WTC11 (cell line): Measurements from ENCODE around the gene TAS2R42. TPM values are rescaled to one million over a fixed set of nuclear protein-coding genes. Genes with fewer than 3 reads are reported as not detected.

Experiments used
- ATAC-seq: fragments of 200-7000 bp; cut with Tn5 transposase; 2 replicates; pipeline ENCODE4 v1.10.0; 2021; ENCODE audit warnings: mild to moderate bottlenecking, moderate library complexity
- CTCF ChIA-PET: fragments of 300-600 bp; sonication (Branson Sonifier 250); formaldehyde crosslinking; loops from one replicate; lab custom pipeline; 2021; ENCODE audit warnings: antibody characterized with exemption; lab: Charles Lee
- POLR2A ChIA-PET: fragments of 350-600 bp; sonication (Branson Sonifier 250); formaldehyde crosslinking; loops from one replicate; lab custom pipeline; 2021; ENCODE audit warnings: antibody characterized with exemption; lab: Charles Lee
- DNase-seq: peaks from one replicate; pipeline ENCODE4 v3.0.0; 2021; ENCODE audit warnings: low spot score
- H3K27ac Mint-ChIP-seq: 2 replicates; pipeline ENCODE4 v1.8.0; 2021; ENCODE audit warnings: mixed read lengths
- H3K27me3 Mint-ChIP-seq: 2 replicates; pipeline ENCODE4 v1.8.0; 2021; ENCODE audit warnings: low read depth, mild to moderate bottlenecking, moderate library complexity, mixed read lengths
- H3K36me3 Mint-ChIP-seq: 2 replicates; pipeline ENCODE4 v1.8.0; 2021; ENCODE audit warnings: mixed read lengths
- H3K4me1 Mint-ChIP-seq: 2 replicates; pipeline ENCODE4 v1.8.0; 2022; ENCODE audit warnings: mixed read lengths
- H3K4me3 Mint-ChIP-seq: 2 replicates; pipeline ENCODE4 v1.8.0; 2021; ENCODE audit warnings: mild to moderate bottlenecking, moderate library complexity, mixed read lengths
- H3K9me3 Mint-ChIP-seq: 2 replicates; pipeline ENCODE4 v1.8.0; 2021; ENCODE audit warnings: mixed read lengths
- ARID4B ChIP-seq: sonication (generic); formaldehyde crosslinking; IDR thresholded peaks from 2 replicates; pipeline ENCODE4 v1.8.0; 2023; ENCODE audit warnings: missing genetic modification reagents, mild to moderate bottlenecking, borderline replicate concordance
- CBFB ChIP-seq: sonication (generic); formaldehyde crosslinking; IDR thresholded peaks from 2 replicates; pipeline ENCODE4 v1.8.1; 2022; ENCODE audit warnings: mild to moderate bottlenecking, low read depth, missing genetic modification reagents
- CDX4 ChIP-seq: fragments of 250-450 bp; sonication (Bioruptor Pico); IDR thresholded peaks from 2 replicates; pipeline ENCODE4 v1.9.0; 2021; ENCODE audit warnings: moderate library complexity, mild to moderate bottlenecking, inconsistent platforms, borderline replicate concordance
- CREB1 ChIP-seq: sonication (generic); formaldehyde crosslinking; IDR thresholded peaks from 2 replicates; pipeline ENCODE4 v1.8.0; 2023; ENCODE audit warnings: mild to moderate bottlenecking, missing genetic modification reagents
- CTCF ChIP-seq: fragments of 200-600 bp; IDR thresholded peaks from 2 replicates; pipeline ENCODE4 v1.8.0; 2022; ENCODE audit warnings: antibody characterized with exemption
- FOXP1 ChIP-seq: sonication (generic); formaldehyde crosslinking; IDR thresholded peaks from 2 replicates; pipeline ENCODE4 v1.8.0; 2022; ENCODE audit warnings: missing genetic modification reagents, mild to moderate bottlenecking, moderate library complexity, borderline replicate concordance
- GTF2I ChIP-seq: fragments of 250-450 bp; sonication (Bioruptor Pico); conservative IDR thresholded peaks from 2 replicates; pipeline ENCODE4 v1.4.0; 2021; ENCODE audit warnings: mild to moderate bottlenecking
- HMGA2 ChIP-seq: fragments of 250-450 bp; sonication (Bioruptor Pico); IDR thresholded peaks from 2 replicates; pipeline ENCODE4 v1.4.0; 2021; ENCODE audit warnings: mild to moderate bottlenecking, moderate library complexity
- MAX ChIP-seq: sonication (generic); formaldehyde crosslinking; IDR thresholded peaks from 2 replicates; pipeline ENCODE4 v1.8.0; 2022; ENCODE audit warnings: mild to moderate bottlenecking, missing genetic modification reagents
- MXD4 ChIP-seq: fragments of 250-450 bp; sonication (Bioruptor Pico); IDR thresholded peaks from 2 replicates; pipeline ENCODE4 v1.8.0; 2021; ENCODE audit warnings: mild to moderate bottlenecking, moderate library complexity, borderline replicate concordance
- MYBL2 ChIP-seq: sonication (generic); formaldehyde crosslinking; IDR thresholded peaks from 2 replicates; pipeline ENCODE4 v1.8.1; 2023; ENCODE audit warnings: mild to moderate bottlenecking, moderate library complexity, missing genetic modification reagents
- NFATC4 ChIP-seq: fragments of 250-450 bp; sonication (Bioruptor Pico); IDR thresholded peaks from 2 replicates; pipeline ENCODE4 v1.9.0; 2021; ENCODE audit warnings: mild to moderate bottlenecking
- OVOL2 ChIP-seq: fragments of 250-450 bp; sonication (Bioruptor Pico); IDR thresholded peaks from 2 replicates; pipeline ENCODE4 v1.9.0; 2021; ENCODE audit warnings: mild to moderate bottlenecking, borderline replicate concordance
- SMAD4 ChIP-seq: sonication (generic); formaldehyde crosslinking; IDR thresholded peaks from 2 replicates; pipeline ENCODE4 v1.8.0; 2022; ENCODE audit warnings: mild to moderate bottlenecking, missing genetic modification reagents
- SP1 ChIP-seq: sonication (generic); formaldehyde crosslinking; conservative IDR thresholded peaks from 2 replicates; pipeline ENCODE4 v1.8.1; 2022; ENCODE audit warnings: missing genetic modification reagents
- ZNF121 ChIP-seq: sonication (generic); formaldehyde crosslinking; IDR thresholded peaks from 2 replicates; pipeline ENCODE4 v1.8.0; 2023; ENCODE audit warnings: missing genetic modification reagents
- ZNF263 ChIP-seq: sonication (generic); formaldehyde crosslinking; IDR thresholded peaks from 2 replicates; pipeline ENCODE4 v1.8.1; 2022; ENCODE audit warnings: low read depth, mild to moderate bottlenecking, moderate library complexity, missing genetic modification reagents
- total RNA-seq: library from RNA; stranded (reverse); gene quantifications from 3 replicates; pipeline ENCODE4 v1.2.3, GENCODE V29; 2021
- TF ChIP-seq, protein P1 (sequence below): fragments of 250-450 bp; sonication (Bioruptor Pico); IDR thresholded peaks from 2 replicates; pipeline ENCODE4 v2.1.2; 2022; ENCODE audit warnings: mild to moderate bottlenecking, moderate library complexity
- TF ChIP-seq, protein P2 (sequence below): fragments of 250-450 bp; sonication (Bioruptor Pico); IDR thresholded peaks from 2 replicates; pipeline ENCODE4 v1.9.0; 2021; ENCODE audit warnings: mild to moderate bottlenecking
- TF ChIP-seq, protein P3 (sequence below): sonication (generic); formaldehyde crosslinking; IDR thresholded peaks from 2 replicates; pipeline ENCODE4 v1.8.1; 2022; ENCODE audit warnings: missing genetic modification reagents, borderline replicate concordance
- TF ChIP-seq, protein P4 (sequence below): sonication (generic); formaldehyde crosslinking; IDR thresholded peaks from 2 replicates; pipeline ENCODE4 v1.8.1; 2023; ENCODE audit warnings: mild to moderate bottlenecking, missing genetic modification reagents

The TAS2R42 gene
- total RNA-seq, 1 experiment from 2014 or later: not detected

GRCh38 chr12:11170810-11171144, 16.0 kb downstream of the TAS2R42 start:
- H3K4me3 Mint-ChIP-seq: peak overlapping the region; percentile 98
- H3K36me3 Mint-ChIP-seq: peaks cover 24% of the 10 kb centered on the region
- H3K9me3 Mint-ChIP-seq: no peaks in the 10 kb centered on the region
- DNase-seq (no peak), ATAC-seq (no peak)
- peaks cover 63% of the 10 kb centered on the region for H3K4me1 Mint-ChIP-seq
- TF ChIP-seq SMAD4 (CRISPR knock-in tag) (no peak), MAX (CRISPR knock-in tag) (no peak), CBFB (no peak), ZNF121 (CRISPR knock-in tag) (no peak), OVOL2 (CRISPR knock-in tag) (no peak), CREB1 (no peak), SP1 (CRISPR knock-in tag) (no peak), CTCF (no peak), FOXP1 (CRISPR knock-in tag) (no peak), NFATC4 (no peak), CDX4 (CRISPR knock-in tag) (no peak)
- TF ChIP-seq, protein P1, sequence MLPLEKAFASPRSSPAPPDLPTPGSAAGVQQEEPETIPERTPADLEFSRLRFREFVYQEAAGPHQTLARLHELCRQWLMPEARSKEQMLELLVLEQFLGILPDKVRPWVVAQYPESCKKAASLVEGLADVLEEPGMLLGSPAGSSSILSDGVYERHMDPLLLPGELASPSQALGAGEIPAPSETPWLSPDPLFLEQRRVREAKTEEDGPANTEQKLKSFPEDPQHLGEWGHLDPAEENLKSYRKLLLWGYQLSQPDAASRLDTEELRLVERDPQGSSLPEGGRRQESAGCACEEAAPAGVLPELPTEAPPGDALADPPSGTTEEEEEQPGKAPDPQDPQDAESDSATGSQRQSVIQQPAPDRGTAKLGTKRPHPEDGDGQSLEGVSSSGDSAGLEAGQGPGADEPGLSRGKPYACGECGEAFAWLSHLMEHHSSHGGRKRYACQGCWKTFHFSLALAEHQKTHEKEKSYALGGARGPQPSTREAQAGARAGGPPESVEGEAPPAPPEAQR (CRISPR knock-in tag): no peak
- TF ChIP-seq, protein P2, sequence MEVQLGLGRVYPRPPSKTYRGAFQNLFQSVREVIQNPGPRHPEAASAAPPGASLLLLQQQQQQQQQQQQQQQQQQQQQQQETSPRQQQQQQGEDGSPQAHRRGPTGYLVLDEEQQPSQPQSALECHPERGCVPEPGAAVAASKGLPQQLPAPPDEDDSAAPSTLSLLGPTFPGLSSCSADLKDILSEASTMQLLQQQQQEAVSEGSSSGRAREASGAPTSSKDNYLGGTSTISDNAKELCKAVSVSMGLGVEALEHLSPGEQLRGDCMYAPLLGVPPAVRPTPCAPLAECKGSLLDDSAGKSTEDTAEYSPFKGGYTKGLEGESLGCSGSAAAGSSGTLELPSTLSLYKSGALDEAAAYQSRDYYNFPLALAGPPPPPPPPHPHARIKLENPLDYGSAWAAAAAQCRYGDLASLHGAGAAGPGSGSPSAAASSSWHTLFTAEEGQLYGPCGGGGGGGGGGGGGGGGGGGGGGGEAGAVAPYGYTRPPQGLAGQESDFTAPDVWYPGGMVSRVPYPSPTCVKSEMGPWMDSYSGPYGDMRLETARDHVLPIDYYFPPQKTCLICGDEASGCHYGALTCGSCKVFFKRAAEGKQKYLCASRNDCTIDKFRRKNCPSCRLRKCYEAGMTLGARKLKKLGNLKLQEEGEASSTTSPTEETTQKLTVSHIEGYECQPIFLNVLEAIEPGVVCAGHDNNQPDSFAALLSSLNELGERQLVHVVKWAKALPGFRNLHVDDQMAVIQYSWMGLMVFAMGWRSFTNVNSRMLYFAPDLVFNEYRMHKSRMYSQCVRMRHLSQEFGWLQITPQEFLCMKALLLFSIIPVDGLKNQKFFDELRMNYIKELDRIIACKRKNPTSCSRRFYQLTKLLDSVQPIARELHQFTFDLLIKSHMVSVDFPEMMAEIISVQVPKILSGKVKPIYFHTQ (CRISPR knock-in tag): no peak
- H3K27me3 Mint-ChIP-seq: no peaks in the 10 kb centered on the region
- POLR2A ChIA-PET: interaction anchor here (0.5 to 1.2 kb wide), 5 partner anchors 8 to 773 kb away, joined by 3 to 4 read pairs (median 3); partner anchors contain the start of gene YBX3
- H3K27ac Mint-ChIP-seq: peak overlapping the region; percentile 94
- CTCF ChIA-PET: interaction anchor here (0.6 to 2.1 kb wide), 4 partner anchors 29 to 421 kb away, joined by 3 to 18 read pairs (median 8); no protein-coding TSS in a partner anchor

- ChIA-PET CTCF (no interaction called here), POLR2A (no interaction called here)
- H3K27ac Mint-ChIP-seq: peak overlapping the region; percentile 76
- no peaks in the 10 kb centered on the region for H3K27me3 Mint-ChIP-seq
- H3K4me3 Mint-ChIP-seq: no peak overlapping the region
- peaks cover 47% of the 10 kb centered on the region for H3K4me1 Mint-ChIP-seq
- no peaks in the 10 kb centered on the region for H3K9me3 Mint-ChIP-seq
- no peak for DNase-seq
- peaks cover 28% of the 10 kb centered on the region for H3K36me3 Mint-ChIP-seq
- TF ChIP-seq MXD4 (CRISPR knock-in tag): no peak
- TF ChIP-seq ARID4B: no peak
- no peak for TF ChIP-seq HMGA2 (CRISPR knock-in tag)
- TF ChIP-seq MYBL2 (CRISPR knock-in tag): no peak
- no peak for TF ChIP-seq ZNF263 (CRISPR knock-in tag)
- TF ChIP-seq, protein P3, sequence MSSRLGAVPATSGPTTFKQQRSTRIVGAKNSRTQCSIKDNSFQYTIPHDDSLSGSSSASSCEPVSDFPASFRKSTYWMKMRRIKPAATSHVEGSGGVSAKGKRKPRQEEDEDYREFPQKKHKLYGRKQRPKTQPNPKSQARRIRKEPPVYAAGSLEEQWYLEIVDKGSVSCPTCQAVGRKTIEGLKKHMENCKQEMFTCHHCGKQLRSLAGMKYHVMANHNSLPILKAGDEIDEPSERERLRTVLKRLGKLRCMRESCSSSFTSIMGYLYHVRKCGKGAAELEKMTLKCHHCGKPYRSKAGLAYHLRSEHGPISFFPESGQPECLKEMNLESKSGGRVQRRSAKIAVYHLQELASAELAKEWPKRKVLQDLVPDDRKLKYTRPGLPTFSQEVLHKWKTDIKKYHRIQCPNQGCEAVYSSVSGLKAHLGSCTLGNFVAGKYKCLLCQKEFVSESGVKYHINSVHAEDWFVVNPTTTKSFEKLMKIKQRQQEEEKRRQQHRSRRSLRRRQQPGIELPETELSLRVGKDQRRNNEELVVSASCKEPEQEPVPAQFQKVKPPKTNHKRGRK: no peak
- TF ChIP-seq, protein P4, sequence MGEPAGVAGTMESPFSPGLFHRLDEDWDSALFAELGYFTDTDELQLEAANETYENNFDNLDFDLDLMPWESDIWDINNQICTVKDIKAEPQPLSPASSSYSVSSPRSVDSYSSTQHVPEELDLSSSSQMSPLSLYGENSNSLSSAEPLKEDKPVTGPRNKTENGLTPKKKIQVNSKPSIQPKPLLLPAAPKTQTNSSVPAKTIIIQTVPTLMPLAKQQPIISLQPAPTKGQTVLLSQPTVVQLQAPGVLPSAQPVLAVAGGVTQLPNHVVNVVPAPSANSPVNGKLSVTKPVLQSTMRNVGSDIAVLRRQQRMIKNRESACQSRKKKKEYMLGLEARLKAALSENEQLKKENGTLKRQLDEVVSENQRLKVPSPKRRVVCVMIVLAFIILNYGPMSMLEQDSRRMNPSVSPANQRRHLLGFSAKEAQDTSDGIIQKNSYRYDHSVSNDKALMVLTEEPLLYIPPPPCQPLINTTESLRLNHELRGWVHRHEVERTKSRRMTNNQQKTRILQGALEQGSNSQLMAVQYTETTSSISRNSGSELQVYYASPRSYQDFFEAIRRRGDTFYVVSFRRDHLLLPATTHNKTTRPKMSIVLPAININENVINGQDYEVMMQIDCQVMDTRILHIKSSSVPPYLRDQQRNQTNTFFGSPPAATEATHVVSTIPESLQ: no peak
- no peak for TF ChIP-seq GTF2I (CRISPR knock-in tag)
- TF ChIP-seq, all 79 proteins: peak for 0
- no peak for ATAC-seq
These were observed 20.4 kb downstream of the TAS2R42 start for GRCh38 chr12:11166300-11166699.
